Muscle layer of colon (tissue), 2 donors: Measurements from ENCODE around the gene APOE.
"Not testable (repeated sequence)": the region's sequence is repeated elsewhere in the genome, so short reads cannot be mapped to it uniquely, and the experiment has no call there.

ENCODE experiments used
- H3K27ac ChIP-seq: one replicate; pipeline ENCODE4 v1.7.0; 2013; ENCODE audit warnings: low read depth, mild to moderate bottlenecking, low read length, moderate library complexity
- H3K27me3 ChIP-seq, 2 donors: one replicate each; pipeline ENCODE4 v1.7.0; 2013; ENCODE audit warnings: low read length in 2 of 2, mild to moderate bottlenecking in 2 of 2; ENCODE audit not compliant: insufficient read depth in 2 of 2, control insufficient read depth in 1 of 2
- H3K36me3 ChIP-seq: one replicate; pipeline ENCODE4 v1.7.0; 2013; ENCODE audit warnings: mild to moderate bottlenecking, low read length; ENCODE audit not compliant: insufficient read depth
- H3K4me1 ChIP-seq: one replicate; pipeline ENCODE4 v1.7.0; 2013; ENCODE audit warnings: mild to moderate bottlenecking, low read length; ENCODE audit not compliant: insufficient read depth
- H3K4me3 ChIP-seq, 2 donors: one replicate each; pipeline ENCODE4 v1.7.0; 2013; ENCODE audit warnings: low read length in 2 of 2, low read depth in 1 of 2, mild to moderate bottlenecking in 1 of 2, moderate library complexity in 1 of 2
- H3K9ac ChIP-seq: one replicate; pipeline ENCODE4 v1.7.0; 2013; ENCODE audit warnings: low read length
- H3K9me3 ChIP-seq: one replicate; pipeline ENCODE4 v1.7.0; 2013; ENCODE audit warnings: mild to moderate bottlenecking, low read length
- donor health status: abdominal sarcoma.
- donor health status: Adenocarcinoma of cecum.

Gene APOE

GRCh38 chr19:44900328-44901244 is 5.0 kb upstream of the APOE start:
- Histone ChIP-seq H3K4me3 (no peak overlapping the region), H3K27ac (no peak overlapping the region), H3K4me1 (peaks cover 7% of the 10 kb centered on the region), H3K9ac (no peak overlapping the region), H3K36me3 (peaks cover 45% of the 10 kb centered on the region), H3K9me3 (no peaks in the 10 kb centered on the region), H3K27me3 (peaks cover under 1 to 10% of the 10 kb centered on the region in 2 donors)

DNA sequence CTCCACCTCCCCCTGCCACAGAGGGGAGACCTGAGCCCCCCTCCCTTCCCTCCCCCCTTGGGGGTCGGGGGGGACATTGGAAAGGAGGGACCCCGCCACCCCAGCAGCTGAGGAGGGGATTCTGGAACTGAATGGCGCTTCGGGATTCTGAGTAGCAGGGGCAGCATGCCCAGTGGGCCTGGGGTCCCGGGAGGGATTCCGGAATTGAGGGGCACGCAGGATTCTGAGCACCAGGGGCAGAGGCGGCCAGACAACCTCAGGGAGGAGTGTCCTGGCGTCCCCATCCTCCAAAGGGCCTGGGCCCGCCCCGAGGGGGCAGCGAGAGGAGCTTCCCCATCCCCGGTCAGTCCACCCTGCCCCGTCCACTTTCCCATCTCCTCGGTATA is 2.4 kb upstream of the APOE start:
- H3K27me3 ChIP-seq = peaks cover 5 to 29% of the 10 kb centered on the region in 2 donors
- H3K9ac ChIP-seq = no peak overlapping the region
- peaks cover 26% of the 10 kb centered on the region for H3K36me3 ChIP-seq

GRCh38 chr19:44903602-44904425 is 1.8 kb upstream of the APOE start:
- H3K27me3 ChIP-seq = peaks cover 5 to 29% of the 10 kb centered on the region in 2 donors
- H3K4me3 ChIP-seq = no peak overlapping the region
- peaks cover 26% of the 10 kb centered on the region for H3K36me3 ChIP-seq
- H3K9ac ChIP-seq = no peak overlapping the region
- no peaks in the 10 kb centered on the region for H3K9me3 ChIP-seq
- peaks cover 7% of the 10 kb centered on the region for H3K4me1 ChIP-seq
- H3K27ac ChIP-seq = no peak overlapping the region

More for the DNA sequence above, 2.4 kb upstream of the APOE start:
- Histone ChIP-seq H3K4me1 (peaks cover 7% of the 10 kb centered on the region), H3K9me3 (no peaks in the 10 kb centered on the region), H3K27ac (no peak overlapping the region), H3K4me3 (no peak overlapping the region)

DNA sequence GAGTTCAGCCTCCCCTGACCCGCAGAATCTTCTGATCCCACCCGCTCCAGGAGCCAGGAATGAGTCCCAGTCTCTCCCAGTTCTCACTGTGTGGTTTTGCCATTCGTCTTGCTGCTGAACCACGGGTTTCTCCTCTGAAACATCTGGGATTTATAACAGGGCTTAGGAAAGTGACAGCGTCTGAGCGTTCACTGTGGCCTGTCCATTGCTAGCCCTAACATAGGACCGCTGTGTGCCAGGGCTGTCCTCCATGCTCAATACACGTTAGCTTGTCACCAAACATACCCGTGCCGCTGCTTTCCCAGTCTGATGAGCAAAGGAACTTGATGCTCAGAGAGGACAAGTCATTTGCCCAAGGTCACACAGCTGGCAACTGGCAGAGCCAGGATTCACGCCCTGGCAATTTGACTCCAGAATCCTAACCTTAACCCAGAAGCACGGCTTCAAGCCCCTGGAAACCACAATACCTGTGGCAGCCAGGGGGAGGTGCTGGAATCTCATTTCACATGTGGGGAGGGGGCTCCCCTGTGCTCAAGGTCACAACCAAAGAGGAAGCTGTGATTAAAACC is 1.1 kb upstream of the APOE start:
- H3K4me1 ChIP-seq = peaks cover 7% of the 10 kb centered on the region
- peaks cover 26% of the 10 kb centered on the region for H3K36me3 ChIP-seq
- H3K27me3 ChIP-seq = peaks cover 5 to 29% of the 10 kb centered on the region in 2 donors
- no peaks in the 10 kb centered on the region for H3K9me3 ChIP-seq
- no peak overlapping the region for H3K4me3 ChIP-seq
- no peak overlapping the region for H3K9ac ChIP-seq
- no peak overlapping the region for H3K27ac ChIP-seq

GRCh38 chr19:44907613-44908012 is 2.0 kb downstream of the APOE start:
- no peak overlapping the region for H3K27ac ChIP-seq
- H3K36me3 ChIP-seq = peaks cover 4% of the 10 kb centered on the region
- H3K9ac ChIP-seq = no peak overlapping the region
- no peak overlapping the region for H3K4me3 ChIP-seq
- H3K27me3 ChIP-seq = peaks cover 5 to 29% of the 10 kb centered on the region in 2 donors
- no peaks in the 10 kb centered on the region for H3K9me3 ChIP-seq
- H3K4me1 ChIP-seq = peaks cover 13% of the 10 kb centered on the region

- H3K9me3 ChIP-seq = no peaks in the 10 kb centered on the region
- H3K27me3 ChIP-seq = peaks cover 5 to 29% of the 10 kb centered on the region in 2 donors
- H3K27ac ChIP-seq = no peak overlapping the region
- H3K4me1 ChIP-seq = peaks cover 13% of the 10 kb centered on the region
- H3K4me3 ChIP-seq = no peak overlapping the region
- H3K9ac ChIP-seq = no peak overlapping the region
- H3K36me3 ChIP-seq = no peaks in the 10 kb centered on the region
Measured at GRCh38 chr19:44908074-44908835, 2.7 kb downstream of the APOE start.

DNA sequence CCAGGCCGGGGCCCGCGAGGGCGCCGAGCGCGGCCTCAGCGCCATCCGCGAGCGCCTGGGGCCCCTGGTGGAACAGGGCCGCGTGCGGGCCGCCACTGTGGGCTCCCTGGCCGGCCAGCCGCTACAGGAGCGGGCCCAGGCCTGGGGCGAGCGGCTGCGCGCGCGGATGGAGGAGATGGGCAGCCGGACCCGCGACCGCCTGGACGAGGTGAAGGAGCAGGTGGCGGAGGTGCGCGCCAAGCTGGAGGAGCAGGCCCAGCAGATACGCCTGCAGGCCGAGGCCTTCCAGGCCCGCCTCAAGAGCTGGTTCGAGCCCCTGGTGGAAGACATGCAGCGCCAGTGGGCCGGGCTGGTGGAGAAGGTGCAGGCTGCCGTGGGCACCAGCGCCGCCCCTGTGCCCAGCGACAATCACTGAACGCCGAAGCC is 3.3 kb downstream of the APOE start:
- H3K4me1 ChIP-seq = peaks cover 9% of the 10 kb centered on the region

DNA sequence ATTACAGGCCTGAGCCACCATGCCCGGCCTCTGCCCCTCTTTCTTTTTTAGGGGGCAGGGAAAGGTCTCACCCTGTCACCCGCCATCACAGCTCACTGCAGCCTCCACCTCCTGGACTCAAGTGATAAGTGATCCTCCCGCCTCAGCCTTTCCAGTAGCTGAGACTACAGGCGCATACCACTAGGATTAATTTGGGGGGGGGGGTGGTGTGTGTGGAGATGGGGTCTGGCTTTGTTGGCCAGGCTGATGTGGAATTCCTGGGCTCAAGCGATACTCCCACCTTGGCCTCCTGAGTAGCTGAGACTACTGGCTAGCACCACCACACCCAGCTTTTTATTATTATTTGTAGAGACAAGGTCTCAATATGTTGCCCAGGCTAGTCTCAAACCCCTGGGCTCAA is 4.2 kb downstream of the APOE start:
- Histone ChIP-seq H3K4me1 (peaks cover 7% of the 10 kb centered on the region), H3K9me3 (no peaks in the 10 kb centered on the region), H3K27ac (no peak overlapping the region), H3K36me3 (no peaks in the 10 kb centered on the region), H3K4me3 (no peak overlapping the region), H3K9ac (no peak overlapping the region), H3K27me3 (peaks cover 5 to 27% of the 10 kb centered on the region in 2 donors)

More for the DNA sequence above, 3.3 kb downstream of the APOE start:
- Histone ChIP-seq H3K9ac (no peak overlapping the region), H3K4me3 (no peak overlapping the region), H3K27me3 (peaks cover 5 to 29% of the 10 kb centered on the region in 2 donors), H3K27ac (no peak overlapping the region), H3K9me3 (no peaks in the 10 kb centered on the region), H3K36me3 (no peaks in the 10 kb centered on the region)

- H3K27ac ChIP-seq, H3K27me3 ChIP-seq, H3K36me3 ChIP-seq, H3K9me3 ChIP-seq, H3K4me3 ChIP-seq, H3K4me1 ChIP-seq, H3K9ac ChIP-seq: not testable (repeated sequence)
Measured at GRCh38 chr19:44911896-44912295, 6.3 kb downstream of the APOE start.

GRCh38 chr19:44912854-44913253 is 7.3 kb downstream of the APOE start:
- peaks cover 7% of the 10 kb centered on the region for H3K4me1 ChIP-seq

More at GRCh38 chr19:44912854-44913253, 7.3 kb downstream of the APOE start:
- Histone ChIP-seq H3K9ac (no peak overlapping the region), H3K9me3 (no peaks in the 10 kb centered on the region), H3K36me3 (no peaks in the 10 kb centered on the region), H3K4me3 (no peak overlapping the region), H3K27me3 (peaks cover 0 to 1% of the 10 kb centered on the region in 2 donors), H3K27ac (no peak overlapping the region)
